Nephron (organoid): Measurements from ENCODE around the gene DAG1.

Experiments used
- H3K27ac Mint-ChIP-seq, 3 experiments: 2 replicates each; pipeline ENCODE4 v1.8.0; 2020; ENCODE audit warnings: mixed read lengths in 3 of 3, mild to moderate bottlenecking in 2 of 3, moderate library complexity in 1 of 3
- H3K27me3 Mint-ChIP-seq: 2 replicates; pipeline ENCODE4 v1.8.0; 2021; ENCODE audit warnings: low read depth, mild to moderate bottlenecking, moderate library complexity, mixed read lengths
- H3K36me3 Mint-ChIP-seq: 2 replicates; pipeline ENCODE4 v1.8.0; 2020; ENCODE audit warnings: low read depth, mixed read lengths
- H3K4me1 Mint-ChIP-seq: 2 replicates; pipeline ENCODE4 v1.8.0; 2020; ENCODE audit warnings: mixed read lengths
- H3K4me3 Mint-ChIP-seq, 3 experiments: 2 replicates each; pipeline ENCODE4 v1.8.0; 2020; ENCODE audit warnings: mild to moderate bottlenecking in 3 of 3, mixed read lengths in 3 of 3, moderate library complexity in 2 of 3
- H3K9me3 Mint-ChIP-seq: 2 replicates; pipeline ENCODE4 v1.8.0; 2020; ENCODE audit warnings: mixed read lengths
- CTCF ChIP-seq, 3 experiments: fragments of 200-600 bp; sonication (generic); IDR thresholded peaks; one replicate each; pipeline ENCODE4 v1.5.0; 2021; ENCODE audit warnings: antibody characterized with exemption in 3 of 3; ENCODE audit not compliant: unreplicated experiment in 3 of 3

The DAG1 gene

GRCh38 chr3:49570028-49570654 lies 100.1 kb downstream of the DAG1 start:
- Mint-ChIP-seq H3K9me3 (no peaks in the 10 kb centered on the region), H3K27ac (no peak overlapping the region), H3K4me1 (no peaks in the 10 kb centered on the region), H3K27me3 (peaks cover 10% of the 10 kb centered on the region), H3K4me3 (no peak overlapping the region), H3K36me3 (no peaks in the 10 kb centered on the region)
- TF ChIP-seq CTCF (IDR thresholded peaks at IDR 0.05; ENCODE audit: unreplicated experiment in 3 of 3) = no peak

GRCh38 chr3:49582177-49582576 lies 112.1 kb downstream of the DAG1 start:
- Mint-ChIP-seq H3K27ac (no peak overlapping the region), H3K9me3 (no peaks in the 10 kb centered on the region), H3K4me1 (no peaks in the 10 kb centered on the region), H3K4me3 (no peak overlapping the region), H3K27me3 (peaks cover 4% of the 10 kb centered on the region), H3K36me3 (no peaks in the 10 kb centered on the region)
- no peak for TF ChIP-seq CTCF (IDR thresholded peaks at IDR 0.05; ENCODE audit: unreplicated experiment in 3 of 3)
